Fibroblast of villous mesenchyme (primary cell): ENCODE data around the gene CANT1. TPM values are rescaled to one million over a fixed set of nuclear protein-coding genes. Genes with fewer than 3 reads are reported as not detected.

Experiments
- DNase-seq: peaks from one replicate; pipeline ENCODE4 v3.0.0-alpha.2; 2010; ENCODE audit warnings: low read depth
- H3K4me3 ChIP-seq: 2 replicates; pipeline ENCODE4 v1.5.1; 2011; ENCODE audit warnings: low read depth, mild to moderate bottlenecking, low read length
- CTCF ChIP-seq: IDR thresholded peaks from 2 replicates; pipeline ENCODE4 v1.5.1; 2012; ENCODE audit warnings: low read depth, mild to moderate bottlenecking, low read length; ENCODE audit not compliant: insufficient read depth
- total RNA-seq: library from RNA; depleted of rRNA; stranded (reverse); fragments of >200 nt; gene quantifications from 2 replicates; pipeline ENCODE4 v1.2.3, GENCODE V29; 2012

Gene CANT1
- total RNA-seq, 1 donor: 63.9 TPM

GRCh38 chr17:79043191-79043930 lies 33.8 kb upstream of the CANT1 start:
- DNase-seq: no peak
- no peak overlapping the region for H3K4me3 ChIP-seq
- TF ChIP-seq CTCF: no peak

GRCh38 chr17:79042421-79043190 lies 33.0 kb upstream of the CANT1 start:
- peak; percentile 68 for DNase-seq

GRCh38 chr17:79041723-79042420 lies 32.3 kb upstream of the CANT1 start:
- no peak for TF ChIP-seq CTCF
- H3K4me3 ChIP-seq: no peak overlapping the region
- no peak for DNase-seq

More at GRCh38 chr17:79042421-79043190, 33.0 kb upstream of the CANT1 start:
- TF ChIP-seq CTCF: peak; percentile 95
- no peak overlapping the region for H3K4me3 ChIP-seq

GRCh38 chr17:79041041-79041570 lies 31.5 kb upstream of the CANT1 start:
- H3K4me3 ChIP-seq: no peak overlapping the region
- no peak for TF ChIP-seq CTCF
- DNase-seq: no peak

- no peak for DNase-seq
- no peak overlapping the region for H3K4me3 ChIP-seq
- TF ChIP-seq CTCF: no peak
These were observed 30.3 kb upstream of the CANT1 start for GRCh38 chr17:79039886-79040285.

- no peak for TF ChIP-seq CTCF
- H3K4me3 ChIP-seq: no peak overlapping the region
- DNase-seq: no peak
These were observed 29.6 kb upstream of the CANT1 start for GRCh38 chr17:79039171-79039570.
